Measurements from ENCODE around the gene TRAIP. TPM values are rescaled to one million over a fixed set of nuclear protein-coding genes. Genes with fewer than 3 reads are reported as not detected.
"Not testable (repeated sequence)": the region's sequence is repeated elsewhere in the genome, so short reads cannot be mapped to it uniquely, and the experiment has no call there.

The TRAIP gene, protein sequence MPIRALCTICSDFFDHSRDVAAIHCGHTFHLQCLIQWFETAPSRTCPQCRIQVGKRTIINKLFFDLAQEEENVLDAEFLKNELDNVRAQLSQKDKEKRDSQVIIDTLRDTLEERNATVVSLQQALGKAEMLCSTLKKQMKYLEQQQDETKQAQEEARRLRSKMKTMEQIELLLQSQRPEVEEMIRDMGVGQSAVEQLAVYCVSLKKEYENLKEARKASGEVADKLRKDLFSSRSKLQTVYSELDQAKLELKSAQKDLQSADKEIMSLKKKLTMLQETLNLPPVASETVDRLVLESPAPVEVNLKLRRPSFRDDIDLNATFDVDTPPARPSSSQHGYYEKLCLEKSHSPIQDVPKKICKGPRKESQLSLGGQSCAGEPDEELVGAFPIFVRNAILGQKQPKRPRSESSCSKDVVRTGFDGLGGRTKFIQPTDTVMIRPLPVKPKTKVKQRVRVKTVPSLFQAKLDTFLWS
- total RNA-seq: 1.8 and 3.2 TPM in 2 replicates

DNA sequence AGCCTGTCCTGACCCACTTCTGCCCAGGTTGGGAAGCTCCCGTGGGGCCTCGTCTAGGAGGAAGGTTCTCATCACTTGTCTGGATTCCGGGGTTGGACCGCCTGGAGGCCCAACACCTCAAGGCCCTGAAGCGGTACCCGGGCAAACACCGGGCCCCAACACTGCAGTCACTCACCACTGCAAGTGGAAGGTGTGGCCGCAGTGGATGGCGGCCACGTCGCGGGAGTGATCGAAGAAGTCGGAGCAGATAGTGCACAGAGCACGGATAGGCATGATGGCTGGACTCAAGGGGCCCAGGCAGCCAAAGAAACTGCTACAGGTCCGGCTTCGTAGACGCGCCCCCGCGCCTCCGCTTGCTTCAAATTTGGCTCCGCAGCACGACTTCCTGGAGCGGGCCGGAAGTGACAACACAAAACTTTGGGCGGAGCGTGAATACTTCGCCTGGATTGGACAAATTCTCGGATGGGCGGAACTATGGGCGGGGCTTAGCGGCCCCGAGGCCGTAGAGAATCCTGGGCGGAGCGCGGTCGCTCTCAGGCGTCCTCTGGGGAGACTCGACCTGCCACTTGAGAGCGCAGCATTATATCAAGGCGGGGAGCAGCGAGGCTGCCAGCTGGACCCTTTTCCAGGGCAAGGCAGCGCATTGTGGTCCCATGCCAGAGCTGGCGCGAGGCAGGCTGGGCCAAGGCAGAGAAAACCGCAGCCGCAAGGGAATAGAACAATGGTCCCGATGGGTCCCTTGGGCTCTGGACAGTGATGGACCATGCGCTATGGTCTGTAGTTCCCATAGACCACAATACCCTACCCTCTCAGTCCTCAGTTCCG is at the start of gene TRAIP:
Gene TRAIP, minus strand, starts transcription at position 384 of the 825 bp plus-strand sequence. Its CDS starts 111 bp downstream, at position 273.
- DNase-seq (ENCODE audit: low read depth in 2 of 2): peak; percentile 81 to 93

- DNase-seq (ENCODE audit: low read depth in 2 of 2): not testable (repeated sequence)
Measured at GRCh38 chr3:49904448-49904847, 48.1 kb upstream of the TRAIP start.

DNA sequence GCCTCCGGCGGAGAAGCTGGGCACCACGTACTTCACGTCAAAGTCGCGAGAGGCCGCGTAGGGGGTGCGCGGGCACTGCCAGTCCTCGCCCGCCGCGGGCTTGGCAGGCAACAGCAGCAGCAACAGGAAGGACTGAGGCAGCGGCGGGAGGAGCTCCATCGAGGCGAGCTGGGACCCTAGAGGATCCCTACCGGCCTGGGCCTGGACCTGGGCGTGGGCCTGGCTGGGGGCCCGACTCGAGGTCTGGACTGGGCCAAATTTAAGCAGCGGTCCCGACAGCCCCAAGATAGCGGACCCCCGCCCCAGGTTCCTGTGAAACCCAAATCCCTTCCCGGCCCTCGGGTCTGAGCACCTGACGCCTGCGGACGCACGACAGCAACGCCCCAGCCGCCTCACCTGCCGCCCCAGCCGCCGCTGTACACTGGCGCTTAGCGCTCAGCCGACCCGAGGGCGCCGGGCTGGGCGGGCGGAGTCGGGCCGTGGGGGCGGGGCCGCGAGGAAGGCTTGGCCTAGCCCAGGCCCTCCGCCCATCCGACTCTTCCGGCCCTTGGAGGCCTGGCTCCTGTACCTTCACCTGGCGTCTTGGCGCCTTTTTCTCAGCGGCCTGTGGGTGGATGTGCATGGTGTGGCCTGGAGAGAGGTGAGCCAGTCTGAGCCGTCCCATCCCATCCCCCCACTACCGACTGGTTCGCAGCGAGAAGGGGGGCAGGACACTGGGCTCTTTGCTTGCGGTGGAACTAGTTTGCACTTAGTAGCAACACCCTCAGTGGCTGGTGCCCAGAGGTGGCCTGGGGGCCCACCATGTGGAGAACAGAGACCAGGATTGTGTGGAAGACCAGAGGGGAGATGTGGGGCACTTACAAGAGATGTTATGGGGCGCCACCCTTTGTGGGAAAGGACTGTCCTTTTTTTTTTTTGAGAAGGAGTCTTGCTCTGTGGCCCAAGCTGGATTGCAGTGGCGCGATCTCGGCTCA is 47.4 kb upstream of the TRAIP start, which contains the start of gene MST1R:
Gene MST1R, minus strand, starts transcription at position 423 of the 974 bp plus-strand sequence. Its CDS starts 264 bp downstream, at position 159.
- DNase-seq (ENCODE audit: low read depth in 2 of 2): peak in 1 of 2 donors; percentile 36

GRCh38 chr3:49902511-49903345 is 46.4 kb upstream of the TRAIP start:
- DNase-seq (ENCODE audit: low read depth in 2 of 2): no peak

GRCh38 chr3:49901366-49902339 is 45.3 kb upstream of the TRAIP start:
- DNase-seq (ENCODE audit: low read depth in 2 of 2): no peak

- DNase-seq (ENCODE audit: low read depth in 2 of 2): no peak
Measured at GRCh38 chr3:49900491-49901153, 44.3 kb upstream of the TRAIP start.

- peak in 1 of 2 donors; percentile 34 for DNase-seq (ENCODE audit: low read depth in 2 of 2)
Measured at GRCh38 chr3:49899815-49900214, 43.5 kb upstream of the TRAIP start.

DNA sequence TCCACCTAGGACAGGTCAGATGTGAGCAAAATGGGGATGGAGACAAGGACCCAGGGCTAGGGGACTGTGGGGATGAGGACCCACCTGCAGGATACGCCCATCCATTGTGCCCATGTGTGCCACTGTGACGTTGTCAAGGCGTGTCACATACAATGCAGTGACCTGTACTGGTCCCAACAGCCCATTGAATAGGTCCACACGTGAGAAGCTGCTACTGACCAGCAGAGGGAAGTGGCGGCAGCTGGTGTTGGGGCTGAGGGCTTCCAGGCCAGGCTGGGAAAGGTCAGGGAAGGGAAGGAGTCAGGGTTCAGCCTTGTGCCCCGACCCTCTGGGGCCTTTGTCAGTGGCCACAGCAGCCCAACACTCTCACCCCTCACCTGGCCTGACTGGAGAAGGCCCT is 42.6 kb upstream of the TRAIP start:
- DNase-seq (ENCODE audit: low read depth in 2 of 2): no peak

GRCh38 chr3:49896345-49896744 is 40.0 kb upstream of the TRAIP start:
- no peak for DNase-seq (ENCODE audit: low read depth in 2 of 2)

DNA sequence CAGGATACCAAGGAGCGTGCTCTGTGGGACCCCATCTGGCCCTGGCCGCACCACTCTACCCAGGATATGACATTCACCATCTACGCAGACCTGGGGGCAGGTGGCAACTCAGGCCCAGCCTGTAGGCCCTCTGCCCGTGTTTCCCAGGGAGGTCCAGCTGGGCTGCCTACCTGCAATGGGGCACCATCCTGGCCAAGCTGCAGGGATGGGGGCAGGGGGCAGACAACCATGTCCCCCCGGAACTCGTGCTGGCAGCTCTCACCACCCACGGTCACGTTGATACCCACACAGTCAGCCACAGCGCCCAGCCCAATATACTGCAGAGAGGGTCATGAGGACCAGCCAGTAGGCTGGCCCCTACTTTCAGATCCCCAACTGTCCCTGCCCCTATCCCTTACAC is 39.4 kb upstream of the TRAIP start:
- no peak for DNase-seq (ENCODE audit: low read depth in 2 of 2)

DNA sequence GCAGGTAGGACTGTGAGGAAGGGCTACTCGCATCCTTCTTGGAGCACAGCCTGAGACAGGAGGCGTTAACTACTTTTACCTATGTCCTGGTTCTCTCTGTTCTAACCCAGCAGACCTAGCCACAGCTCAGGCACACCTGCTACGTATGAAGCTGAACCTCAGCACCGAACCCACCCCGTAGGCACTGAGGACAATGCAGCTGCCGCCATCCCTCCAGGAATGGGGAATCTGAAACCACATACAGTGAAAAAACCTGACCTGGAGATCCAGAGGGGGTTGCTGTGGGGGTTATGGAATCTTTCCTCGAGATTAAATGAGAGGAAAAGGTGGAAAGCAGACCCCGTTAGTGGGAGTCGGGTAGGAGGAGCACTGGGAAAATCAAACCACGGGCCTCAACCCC is 32.9 kb upstream of the TRAIP start:
- no peak for DNase-seq (ENCODE audit: low read depth in 2 of 2)

DNA sequence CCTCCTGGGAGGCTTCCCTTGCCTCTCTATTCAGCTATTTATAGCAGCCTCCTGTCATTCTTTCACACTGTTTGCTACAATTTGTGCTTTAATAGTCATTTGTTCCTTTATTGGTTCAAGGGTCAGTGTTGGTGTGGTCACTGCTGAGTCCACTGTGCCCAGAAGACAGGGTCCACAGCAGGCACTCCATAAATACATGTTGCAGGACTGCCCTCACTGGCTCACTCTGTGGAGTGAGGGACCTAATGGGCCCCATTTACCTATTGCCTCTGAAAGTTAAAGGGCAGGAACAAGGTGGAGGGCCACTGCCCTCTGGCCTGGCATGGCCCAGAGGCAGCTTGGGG is 30.5 kb upstream of the TRAIP start:
- no peak for DNase-seq (ENCODE audit: low read depth in 2 of 2)

- DNase-seq (ENCODE audit: low read depth in 2 of 2): no peak
Measured at GRCh38 chr3:49883998-49884397, 27.6 kb upstream of the TRAIP start.

GRCh38 chr3:49882166-49882565 is 25.8 kb upstream of the TRAIP start:
- DNase-seq (ENCODE audit: low read depth in 2 of 2): no peak

DNA sequence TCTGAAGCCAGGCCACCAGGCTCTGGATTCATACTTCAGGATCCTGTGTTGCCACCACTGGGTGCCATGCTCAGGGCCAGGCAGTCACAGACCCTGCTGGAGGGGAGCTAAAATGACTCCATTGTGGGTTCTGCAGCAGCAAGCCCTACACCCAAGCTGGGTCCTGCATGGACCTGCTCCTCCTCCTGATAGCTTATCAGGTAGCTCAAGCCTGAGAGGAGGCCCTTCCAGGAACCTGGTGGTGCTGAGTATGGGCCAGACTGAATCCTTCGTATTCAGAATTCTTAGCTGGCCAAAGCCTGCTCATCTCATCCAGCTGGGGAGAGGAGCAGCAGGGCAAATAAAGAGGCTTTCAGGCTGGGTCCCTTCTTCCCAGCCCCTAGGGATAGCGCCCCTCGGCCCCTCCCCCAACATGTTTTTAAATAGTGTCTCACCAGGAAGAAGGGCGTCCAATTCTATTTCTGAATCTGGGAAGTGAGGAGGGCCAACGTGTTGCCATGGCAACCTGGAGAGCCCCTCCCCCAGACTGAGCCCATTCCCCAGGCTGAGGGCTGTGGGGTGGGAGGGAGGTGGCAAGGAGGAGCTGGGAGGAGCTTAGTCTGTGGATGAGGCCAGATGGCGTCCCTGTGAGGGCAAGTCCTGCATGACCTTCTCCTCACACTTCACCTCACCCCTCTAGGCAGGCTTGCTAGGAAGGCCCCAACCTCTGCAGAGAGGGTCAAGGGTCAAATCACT is 24.4 kb upstream of the TRAIP start:
- no peak for DNase-seq (ENCODE audit: low read depth in 2 of 2)

DNA sequence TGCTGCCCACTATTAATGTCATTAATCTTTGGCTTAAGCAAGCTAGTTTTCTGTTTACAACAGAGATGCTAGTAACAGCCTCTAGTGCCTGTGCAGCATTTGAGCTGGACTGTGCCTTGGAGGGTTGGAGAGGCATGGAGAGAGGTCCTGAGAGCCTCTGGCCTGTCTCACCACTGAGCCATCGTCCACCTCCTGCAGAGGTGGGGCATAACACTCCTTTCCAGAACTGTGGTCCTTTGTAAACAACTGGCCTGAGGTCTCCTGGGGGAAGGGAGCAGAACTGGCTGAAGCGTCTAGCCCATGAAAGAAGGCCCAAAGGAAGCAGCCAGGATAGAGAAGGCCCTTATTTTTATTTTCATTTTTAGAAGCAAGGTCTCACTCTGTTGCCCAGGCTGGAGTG is 23.4 kb upstream of the TRAIP start:
- DNase-seq (ENCODE audit: low read depth in 2 of 2): no peak

DNA sequence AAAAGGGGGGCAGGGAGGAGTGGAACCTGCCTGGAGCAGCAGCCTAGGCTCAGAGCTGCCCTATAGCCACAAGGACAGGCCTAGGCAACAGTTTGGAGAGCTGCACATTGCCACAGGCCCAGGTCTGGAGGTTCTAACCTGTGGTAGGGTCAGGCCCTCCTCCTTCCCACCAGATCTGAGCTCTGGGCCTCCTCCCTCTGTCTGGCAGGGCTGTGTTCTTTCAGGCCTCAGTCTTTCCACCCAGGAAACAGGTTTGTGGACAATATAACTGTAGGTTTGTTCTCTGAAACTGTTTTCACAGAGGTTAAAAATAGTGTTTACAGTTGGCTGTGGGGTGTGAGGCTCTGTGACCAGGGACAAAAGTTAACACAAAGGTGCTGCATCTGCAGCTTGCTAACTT is 22.3 kb upstream of the TRAIP start:
- no peak for DNase-seq (ENCODE audit: low read depth in 2 of 2)

DNA sequence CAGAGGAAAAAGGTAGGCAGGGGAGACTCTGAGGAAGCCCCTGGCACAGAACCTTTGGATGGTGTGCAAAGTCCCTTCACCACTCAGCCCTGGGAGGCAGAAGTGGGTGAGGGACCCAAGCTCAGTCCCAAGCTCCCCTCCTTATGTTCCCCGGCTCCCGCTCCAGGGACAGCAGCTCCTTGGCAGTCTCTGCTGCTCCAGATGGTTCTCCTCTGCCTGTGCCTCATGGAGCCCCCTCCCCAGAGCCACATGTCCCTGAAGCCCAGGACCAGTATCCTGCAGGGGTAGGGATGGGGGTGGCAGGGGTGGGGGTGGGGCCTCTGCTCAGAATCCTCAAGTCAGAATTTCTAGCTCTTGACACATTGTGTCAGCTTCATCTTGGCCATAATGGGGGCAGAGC is 21.4 kb upstream of the TRAIP start:
- no peak for DNase-seq (ENCODE audit: low read depth in 2 of 2)

Measured in dermis microvascular lymphatic vessel endothelial cell (primary cell).